CD4-positive, alpha-beta T cell (primary cell): ENCODE measurements around the gene AFAP1. TPM values are rescaled to one million over a fixed set of nuclear protein-coding genes. Genes with fewer than 3 reads are reported as not detected.

Source experiments
- ATAC-seq: fragments of 200-7000 bp; cut with Tn5 transposase; one replicate; pipeline ENCODE4 v1.10.0; 2022; ENCODE audit warnings: mild to moderate bottlenecking; ENCODE audit not compliant: poor library complexity
- CTCF ChIA-PET: fragments of 350-600 bp; sonication (Branson Sonifier 250); formaldehyde crosslinking; loops from one replicate; lab custom pipeline; 2021; ENCODE audit warnings: antibody characterized with exemption, inconsistent platforms; lab: Charles Lee
- POLR2A ChIA-PET: fragments of 350-600 bp; sonication (Branson Sonifier 250); formaldehyde crosslinking; loops from one replicate; lab custom pipeline; 2021; ENCODE audit warnings: antibody characterized with exemption, inconsistent platforms; lab: Charles Lee
- DNase-seq, 14 experiments: peaks; one replicate each; pipeline ENCODE4 v3.0.0-alpha.2; 2013 to 2020; ENCODE audit warnings: mixed read lengths in 2 of 14
- H3K27ac ChIP-seq, 2 donors: one replicate each; pipeline versions ENCODE4 v1.5.1 to v1.7.0; 2013; ENCODE audit warnings: low read length in 2 of 2, low read depth in 1 of 2, mild to moderate bottlenecking in 1 of 2
- H3K27me3 ChIP-seq, 2 experiments: 1 replicate in 1 of 2; 2 replicates in 1 of 2; pipeline versions ENCODE4 v1.6.1 to v1.7.0; 2013; ENCODE audit warnings: low read length in 2 of 2, control low read depth in 1 of 2, mild to moderate bottlenecking in 1 of 2, moderate library complexity in 1 of 2; ENCODE audit not compliant: insufficient read depth in 2 of 2, control insufficient read depth in 1 of 2
- H3K36me3 ChIP-seq: one replicate; pipeline ENCODE4 v1.6.1; 2013; ENCODE audit warnings: low read length, control low read depth; ENCODE audit not compliant: insufficient read depth
- H3K4me1 ChIP-seq: one replicate; pipeline ENCODE4 v1.6.1; 2013; ENCODE audit warnings: low read length, control low read depth; ENCODE audit not compliant: insufficient read depth
- H3K4me3 ChIP-seq: one replicate; pipeline ENCODE4 v1.5.1; 2013; ENCODE audit warnings: mild to moderate bottlenecking, low read length, moderate library complexity
- H3K9me3 ChIP-seq, 2 experiments: 1 replicate in 1 of 2; 2 replicates in 1 of 2; pipeline versions ENCODE4 v1.6.1 to v1.7.0; 2013; ENCODE audit warnings: low read length in 2 of 2, mild to moderate bottlenecking in 2 of 2, control low read depth in 1 of 2, moderate library complexity in 1 of 2; ENCODE audit not compliant: control insufficient read depth in 1 of 2, insufficient read depth in 1 of 2
- H3K27ac Mint-ChIP-seq: one replicate; pipeline ENCODE4 v1.8.0; 2020; ENCODE audit warnings: mixed read lengths
- H3K27me3 Mint-ChIP-seq: one replicate; pipeline ENCODE4 v1.8.0; 2021; ENCODE audit warnings: mixed read lengths
- H3K36me3 Mint-ChIP-seq: one replicate; pipeline ENCODE4 v1.8.0; 2021; ENCODE audit warnings: low read depth, mixed read lengths
- H3K4me1 Mint-ChIP-seq: one replicate; pipeline ENCODE4 v1.8.0; 2021; ENCODE audit warnings: low read depth, mixed read lengths
- H3K4me3 Mint-ChIP-seq: one replicate; pipeline ENCODE4 v1.8.0; 2020; ENCODE audit warnings: mild to moderate bottlenecking, mixed read lengths
- H3K9me3 Mint-ChIP-seq: one replicate; pipeline ENCODE4 v1.8.0; 2020; ENCODE audit warnings: mixed read lengths
- intact Hi-C, 2 experiments: fragments of 100-400 bp; cut with DNase I in 1 of 2; cut with micrococcal nuclease in 1 of 2; formaldehyde crosslinking; loops; one replicate each; pipeline versions ENCODE4 v1.15.1 to v1.9.0; 2023 to 2025; cut with DNase I, micrococcal nuclease
- total RNA-seq, 174 experiments: library from RNA in 2 of 174; stranded (reverse) in 2 of 174; gene quantifications; one replicate each; pipeline ENCODE4 v1.2.3 and lab custom pipeline; 2021 to 2026
- TF ChIP-seq, protein P1 (sequence below): fragments of 200-600 bp; IDR thresholded peaks from one replicate; pipeline ENCODE4 v1.8.0; 2022; ENCODE audit warnings: antibody characterized with exemption, mild to moderate bottlenecking

AFAP1 gene
- total RNA-seq, 2 experiments from 2014 or later = 9.8 to 10.9 TPM

DNA sequence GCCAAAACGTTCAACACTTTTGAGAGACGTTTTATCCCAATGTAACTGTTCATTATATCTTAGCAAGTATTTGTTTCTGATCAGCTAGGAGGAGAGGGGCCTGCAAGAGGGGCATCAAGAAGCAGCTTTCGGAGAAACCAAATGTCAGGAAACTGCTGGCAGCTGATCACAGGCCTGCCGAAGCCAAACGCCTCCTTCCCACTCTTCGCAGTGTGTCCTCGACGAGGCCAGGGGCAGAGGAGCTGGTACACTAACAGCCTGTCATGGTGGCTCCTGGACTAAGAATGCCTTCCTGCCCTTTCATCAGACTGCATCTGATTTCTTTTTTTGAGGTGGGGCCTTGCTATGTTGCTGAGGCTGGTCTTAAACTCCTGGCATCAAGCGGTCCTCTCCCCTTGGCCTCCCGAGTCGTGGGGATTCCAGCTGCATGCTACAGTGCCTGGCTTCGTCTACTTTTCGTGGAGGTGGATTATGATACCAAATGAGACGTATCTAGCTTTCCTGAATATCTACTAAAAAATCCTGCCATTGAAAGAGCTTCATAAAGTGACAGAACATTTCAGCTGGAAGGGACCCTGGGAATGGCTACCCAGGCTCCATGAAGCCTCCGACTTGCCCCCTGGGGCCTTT lies 134.8 kb downstream of the AFAP1 start:
- Histone ChIP-seq H3K27me3 (no peaks in the 10 kb centered on the region), H3K27ac (no peak overlapping the region), H3K4me1 (peaks cover 7% of the 10 kb centered on the region), H3K4me3 (no peak overlapping the region), H3K9me3 (no peaks in the 10 kb centered on the region), H3K36me3 (peaks cover 18% of the 10 kb centered on the region)
- intact Hi-C loops = loop anchor here (1.0 to 10.0 kb wide), 5 partner anchors 47 to 613 kb away; partner anchors contain the start of gene SORCS2 (in 2 of the 2)
- ChIA-PET CTCF (interaction anchor here (0.7 to 2.8 kb wide), 15 partner anchors 12 to 183 kb away, joined by 3 to 15 read pairs (median 4); no protein-coding TSS in a partner anchor), POLR2A (no interaction called here)
- Mint-ChIP-seq H3K4me3 (no peak overlapping the region), H3K27me3 (no peaks in the 10 kb centered on the region), H3K27ac (no peak overlapping the region), H3K9me3 (no peaks in the 10 kb centered on the region), H3K36me3 (peaks cover 25% of the 10 kb centered on the region), H3K4me1 (peaks cover 13% of the 10 kb centered on the region)
- no peak for DNase-seq
- TF ChIP-seq, protein P1, sequence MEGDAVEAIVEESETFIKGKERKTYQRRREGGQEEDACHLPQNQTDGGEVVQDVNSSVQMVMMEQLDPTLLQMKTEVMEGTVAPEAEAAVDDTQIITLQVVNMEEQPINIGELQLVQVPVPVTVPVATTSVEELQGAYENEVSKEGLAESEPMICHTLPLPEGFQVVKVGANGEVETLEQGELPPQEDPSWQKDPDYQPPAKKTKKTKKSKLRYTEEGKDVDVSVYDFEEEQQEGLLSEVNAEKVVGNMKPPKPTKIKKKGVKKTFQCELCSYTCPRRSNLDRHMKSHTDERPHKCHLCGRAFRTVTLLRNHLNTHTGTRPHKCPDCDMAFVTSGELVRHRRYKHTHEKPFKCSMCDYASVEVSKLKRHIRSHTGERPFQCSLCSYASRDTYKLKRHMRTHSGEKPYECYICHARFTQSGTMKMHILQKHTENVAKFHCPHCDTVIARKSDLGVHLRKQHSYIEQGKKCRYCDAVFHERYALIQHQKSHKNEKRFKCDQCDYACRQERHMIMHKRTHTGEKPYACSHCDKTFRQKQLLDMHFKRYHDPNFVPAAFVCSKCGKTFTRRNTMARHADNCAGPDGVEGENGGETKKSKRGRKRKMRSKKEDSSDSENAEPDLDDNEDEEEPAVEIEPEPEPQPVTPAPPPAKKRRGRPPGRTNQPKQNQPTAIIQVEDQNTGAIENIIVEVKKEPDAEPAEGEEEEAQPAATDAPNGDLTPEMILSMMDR = no peak
- ATAC-seq = no peak

DNA sequence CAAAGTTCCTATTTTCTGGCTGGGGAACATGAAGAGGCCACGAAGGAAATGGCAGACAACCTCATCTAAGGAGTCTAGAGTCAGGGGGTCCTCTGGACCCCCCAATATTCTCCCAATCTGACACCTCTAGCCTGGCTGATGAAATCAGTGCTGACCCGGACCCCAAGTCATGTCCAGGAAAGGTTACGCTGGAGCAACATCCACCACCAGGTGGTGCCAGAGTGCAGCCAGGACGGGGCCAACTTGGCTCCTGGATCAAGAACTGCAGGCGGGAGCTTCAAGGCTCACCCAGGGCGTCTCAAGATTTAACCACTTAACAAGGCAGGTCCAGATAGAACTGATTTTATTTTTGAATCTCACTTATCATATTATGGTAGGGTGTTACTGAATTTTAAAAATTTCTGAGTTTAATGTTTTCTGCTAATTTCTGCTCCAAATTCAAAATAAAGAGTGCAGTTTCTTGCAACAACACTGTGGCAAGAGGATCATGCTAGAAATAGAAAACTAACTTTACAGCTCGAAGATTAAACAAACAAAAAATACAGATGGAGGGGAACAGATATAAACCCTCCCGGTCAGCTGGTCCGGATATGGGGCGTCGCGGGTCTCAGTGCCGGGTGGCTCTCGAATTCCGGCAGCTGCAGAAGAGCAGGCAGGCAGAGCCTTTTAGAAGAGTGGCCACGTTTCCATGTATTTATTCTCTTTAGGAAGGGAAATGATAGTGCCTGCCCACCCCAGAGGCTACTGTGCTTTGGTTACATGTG lies 135.5 kb downstream of the AFAP1 start:
- peaks cover 13% of the 10 kb centered on the region for H3K4me1 Mint-ChIP-seq
- H3K4me3 Mint-ChIP-seq = no peak overlapping the region
- ChIA-PET POLR2A (no interaction called here), CTCF (interaction anchor here (0.7 to 2.8 kb wide), 17 partner anchors 13 to 184 kb away, joined by 3 to 15 read pairs (median 4); no protein-coding TSS in a partner anchor)
- peaks cover 30% of the 10 kb centered on the region for H3K36me3 Mint-ChIP-seq
- H3K4me3 ChIP-seq = no peak overlapping the region
- TF ChIP-seq, protein P1 = peak; percentile 87
- DNase-seq (peak; percentile 61 to 91 (median 80)), ATAC-seq (peak; percentile 57)
- no peaks in the 10 kb centered on the region for H3K27me3 Mint-ChIP-seq
- no peaks in the 10 kb centered on the region for H3K9me3 ChIP-seq
- H3K27ac Mint-ChIP-seq = no peak overlapping the region
- no peak overlapping the region for H3K27ac ChIP-seq
- intact Hi-C loops = loop anchor here (1.0 to 10.0 kb wide), 5 partner anchors 45 to 612 kb away; partner anchors contain the start of gene SORCS2 (in 2 of the 2)
- no peaks in the 10 kb centered on the region for H3K9me3 Mint-ChIP-seq
- H3K4me1 ChIP-seq = peaks cover 7% of the 10 kb centered on the region
- H3K27me3 ChIP-seq = no peaks in the 10 kb centered on the region
- H3K36me3 ChIP-seq = peaks cover 20% of the 10 kb centered on the region

DNA sequence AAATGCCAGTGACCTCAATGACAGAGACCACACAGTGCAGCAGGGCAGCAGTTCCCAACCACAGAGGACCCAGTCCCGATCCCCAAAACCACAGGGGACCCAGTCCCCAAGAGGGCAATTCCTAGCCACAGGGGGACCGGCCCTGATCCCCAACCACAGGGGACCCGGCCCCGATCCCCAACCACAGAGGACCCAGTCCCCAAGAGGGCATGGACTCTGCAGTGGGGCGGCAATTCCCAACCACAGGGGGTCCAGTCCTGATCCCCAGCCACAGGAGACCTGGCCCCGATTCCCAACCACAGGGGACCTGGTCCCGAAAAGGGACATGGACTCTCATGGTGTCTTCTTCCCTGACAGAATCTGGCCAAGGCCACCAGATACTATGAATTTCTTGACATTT lies 136.3 kb downstream of the AFAP1 start:
- TF ChIP-seq, protein P1 = no peak
- POLR2A ChIA-PET = no interaction called here

More for the DNA sequence above, 136.3 kb downstream of the AFAP1 start:
- Histone ChIP-seq H3K9me3 (no peaks in the 10 kb centered on the region), H3K27me3 (no peaks in the 10 kb centered on the region), H3K4me1 (peaks cover 7% of the 10 kb centered on the region), H3K27ac (no peak overlapping the region), H3K36me3 (peaks cover 26% of the 10 kb centered on the region), H3K4me3 (no peak overlapping the region)
- Mint-ChIP-seq H3K27ac (no peak overlapping the region), H3K36me3 (peaks cover 33% of the 10 kb centered on the region), H3K9me3 (no peaks in the 10 kb centered on the region), H3K4me3 (no peak overlapping the region), H3K27me3 (no peaks in the 10 kb centered on the region), H3K4me1 (peaks cover 13% of the 10 kb centered on the region)
- DNase-seq = no peak
- CTCF ChIA-PET = interaction anchor here (1.1 to 2.8 kb wide), 8 partner anchors 18 to 184 kb away, joined by 3 to 15 read pairs (median 6); no protein-coding TSS in a partner anchor
- intact Hi-C loops = loop anchor here (2.0 to 10.0 kb wide), 4 partner anchors 45 to 611 kb away; partner anchors contain the start of gene SORCS2 (in 2 of the 2)
- ATAC-seq = no peak
